Keratinocyte (primary cell): Measurements from ENCODE around the gene ZNF506. TPM values are rescaled to one million over a fixed set of nuclear protein-coding genes. Genes with fewer than 3 reads are reported as not detected.

ENCODE experiments used
- DNase-seq: peaks from one replicate; pipeline ENCODE4 v3.0.0-alpha.2; 2011; ENCODE audit warnings: low read depth, missing footprints, low spot score
- FAIRE-seq: peaks from 2 replicates; lab custom pipeline; 2011; peaks lifted over from hg19 to GRCh38; lab: Jason Lieb, UNC
- H2AFZ ChIP-seq: 2 replicates; pipeline ENCODE4 v1.6.0; 2012; ENCODE audit warnings: low read length, control low read depth, inconsistent platforms; ENCODE audit not compliant: control insufficient read depth
- H3K27ac ChIP-seq: 2 replicates; pipeline ENCODE4 v1.5.1; 2011; ENCODE audit warnings: low read length; ENCODE audit not compliant: control insufficient read depth, insufficient read depth
- H3K27me3 ChIP-seq: 3 replicates; pipeline ENCODE4 v1.6.0; 2011; ENCODE audit warnings: low read length; ENCODE audit not compliant: control insufficient read depth, insufficient read depth; ENCODE audit errors: extremely low read depth
- H3K36me3 ChIP-seq, 2 experiments: 2 replicates in 1 of 2; 3 replicates in 1 of 2; pipeline ENCODE4 v1.5.1; 2011; ENCODE audit warnings: low read length in 2 of 2, mild to moderate bottlenecking in 1 of 2; ENCODE audit not compliant: control insufficient read depth in 2 of 2, insufficient read depth in 2 of 2; ENCODE audit errors: extremely low read depth in 1 of 2
- H3K4me1 ChIP-seq: 3 replicates; pipeline ENCODE4 v1.5.1; 2011; ENCODE audit warnings: low read length; ENCODE audit not compliant: control insufficient read depth, insufficient read depth; ENCODE audit errors: extremely low read depth
- H3K4me2 ChIP-seq: 3 replicates; pipeline ENCODE4 v1.6.0; 2011; ENCODE audit warnings: low read depth, low read length; ENCODE audit not compliant: control insufficient read depth, insufficient read depth; ENCODE audit errors: extremely low read depth
- H3K4me3 ChIP-seq, 3 experiments: fragments of 200-600 bp in 1 of 3; sonication (generic) in 1 of 3; 2 replicates in 2 of 3; 3 replicates in 1 of 3; pipeline ENCODE4 v1.5.1; 2011 to 2016; ENCODE audit warnings: low read length in 3 of 3, mild to moderate bottlenecking in 3 of 3, control low read depth in 2 of 3, inconsistent platforms in 1 of 3, low read depth in 1 of 3, mixed read lengths in 1 of 3, mixed run types in 1 of 3, moderate library complexity in 1 of 3; ENCODE audit not compliant: control insufficient read depth in 2 of 3, insufficient read depth in 2 of 3; ENCODE audit errors: extremely low read depth in 1 of 3
- H3K79me2 ChIP-seq: 2 replicates; pipeline ENCODE4 v1.6.0; 2012; ENCODE audit warnings: low read length; ENCODE audit not compliant: control insufficient read depth, insufficient read depth
- H3K9ac ChIP-seq: 3 replicates; pipeline ENCODE4 v1.6.0; 2011; ENCODE audit warnings: low read length; ENCODE audit not compliant: control insufficient read depth, insufficient read depth; ENCODE audit errors: extremely low read depth
- H3K9me1 ChIP-seq: 3 replicates; pipeline ENCODE4 v1.6.0; 2011; ENCODE audit warnings: low read length; ENCODE audit not compliant: control insufficient read depth, insufficient read depth; ENCODE audit errors: extremely low read depth
- H3K9me3 ChIP-seq: 2 replicates; pipeline ENCODE4 v1.5.1; 2012; ENCODE audit warnings: low read depth, low read length; ENCODE audit not compliant: control insufficient read depth
- H4K20me1 ChIP-seq: 3 replicates; pipeline ENCODE4 v1.6.0; 2011; ENCODE audit warnings: low read length; ENCODE audit not compliant: control insufficient read depth, insufficient read depth; ENCODE audit errors: extremely low read depth
- EZH2 ChIP-seq: IDR thresholded peaks from one replicate; pipeline ENCODE4 v1.6.1; 2012; ENCODE audit warnings: inconsistent platforms, mild to moderate bottlenecking, low read length, moderate library complexity
- dilution Hi-C: fragments of 300-500 bp; cut with MboI; formaldehyde crosslinking; loops from one replicate; pipeline ENCODE4 v1.7.0; 2020; ENCODE audit warnings: low sequenced_read_pairs; ENCODE audit not compliant: extremely low pct_ligation_motif_present
- polyA plus RNA-seq, 5 experiments: library from polyadenylated mRNA; depleted of rRNA in 3 of 5; stranded (reverse) in 3 of 5; stranded (forward) in 1 of 5; unstranded in 1 of 5; fragments of >200 nt; gene quantifications; 1 replicate in 1 of 5; 2 replicates in 3 of 5; 3 replicates in 1 of 5; pipeline versions ENCODE4 v1.2.1 to v1.2.3, GENCODE V29; 2011 to 2012; ENCODE audit warnings: missing spikeins in 2 of 5, low read depth in 1 of 5, low replicate concordance in 1 of 5
- small RNA-seq, 3 experiments: library from RNA; depleted of rRNA; stranded (forward); fragments of <200 nt; gene quantifications; one replicate each; pipeline ENCODE3, GENCODE V24; 2012; ENCODE audit warnings: low read depth in 3 of 3, low replicate concordance in 1 of 3; ENCODE audit not compliant: insufficient read length in 3 of 3
- TF ChIP-seq, protein P1 (sequence below), 3 experiments: IDR thresholded peaks in 1 of 3; conservative IDR thresholded peaks in 1 of 3; optimal IDR thresholded peaks in 1 of 3; 2 replicates in 2 of 3; 3 replicates in 1 of 3; pipeline versions ENCODE3 to v1.5.1; 2011; ENCODE audit warnings: low read length in 3 of 3, mild to moderate bottlenecking in 3 of 3, moderate library complexity in 2 of 3, control low read depth in 1 of 3, inconsistent platforms in 1 of 3; ENCODE audit not compliant: insufficient read depth in 2 of 3; ENCODE audit errors: extremely low read depth in 1 of 3

The ZNF506 gene
- polyA plus RNA-seq, 1 donor (not counting 4 experiments of a cell fraction or from before 2014, with no cell fraction given): 9.7 TPM

DNA sequence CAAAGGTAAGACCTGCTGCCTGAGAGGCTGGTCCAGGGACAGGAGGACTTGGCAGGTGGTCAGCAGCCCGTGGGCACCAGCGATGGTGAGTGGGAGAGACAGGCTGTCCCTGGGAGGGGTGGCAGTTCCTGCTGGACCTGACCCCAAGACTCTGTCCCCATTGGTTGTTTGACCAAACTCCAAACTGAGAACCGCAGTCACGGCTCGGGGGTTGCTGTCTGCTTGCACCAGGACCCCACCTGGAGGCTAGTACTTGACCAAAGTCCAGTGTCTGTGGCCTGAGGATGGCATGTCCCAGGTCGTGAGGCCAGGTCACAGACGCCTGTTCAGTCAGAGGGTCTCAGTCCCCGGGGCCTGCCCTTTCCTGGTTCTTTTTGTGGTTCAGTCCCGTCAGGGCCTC is 78.8 kb downstream of the ZNF506 start:
- no peaks in the 10 kb centered on the region for H3K79me2 ChIP-seq
- FAIRE-seq (no peak), DNase-seq (no peak)
- dilution Hi-C loops: no loop called here
- no peak overlapping the region for H3K4me3 ChIP-seq
- H3K4me2 ChIP-seq: no peak overlapping the region
- peaks cover 7% of the 10 kb centered on the region for H3K9me3 ChIP-seq
- no peak overlapping the region for H3K9ac ChIP-seq
- H2AFZ ChIP-seq: no peak overlapping the region
- no peaks in the 10 kb centered on the region for H3K4me1 ChIP-seq
- TF ChIP-seq EZH2: no peak
- TF ChIP-seq, protein P1, sequence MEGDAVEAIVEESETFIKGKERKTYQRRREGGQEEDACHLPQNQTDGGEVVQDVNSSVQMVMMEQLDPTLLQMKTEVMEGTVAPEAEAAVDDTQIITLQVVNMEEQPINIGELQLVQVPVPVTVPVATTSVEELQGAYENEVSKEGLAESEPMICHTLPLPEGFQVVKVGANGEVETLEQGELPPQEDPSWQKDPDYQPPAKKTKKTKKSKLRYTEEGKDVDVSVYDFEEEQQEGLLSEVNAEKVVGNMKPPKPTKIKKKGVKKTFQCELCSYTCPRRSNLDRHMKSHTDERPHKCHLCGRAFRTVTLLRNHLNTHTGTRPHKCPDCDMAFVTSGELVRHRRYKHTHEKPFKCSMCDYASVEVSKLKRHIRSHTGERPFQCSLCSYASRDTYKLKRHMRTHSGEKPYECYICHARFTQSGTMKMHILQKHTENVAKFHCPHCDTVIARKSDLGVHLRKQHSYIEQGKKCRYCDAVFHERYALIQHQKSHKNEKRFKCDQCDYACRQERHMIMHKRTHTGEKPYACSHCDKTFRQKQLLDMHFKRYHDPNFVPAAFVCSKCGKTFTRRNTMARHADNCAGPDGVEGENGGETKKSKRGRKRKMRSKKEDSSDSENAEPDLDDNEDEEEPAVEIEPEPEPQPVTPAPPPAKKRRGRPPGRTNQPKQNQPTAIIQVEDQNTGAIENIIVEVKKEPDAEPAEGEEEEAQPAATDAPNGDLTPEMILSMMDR (optimal IDR thresholded peaks at IDR 0.05 in 1 of 3, IDR thresholded peaks at IDR 0.05 in 1 of 3, conservative IDR thresholded peaks at IDR 0.05 in 1 of 3; ENCODE audit: extremely low read depth in 1 of 3, insufficient read depth in 2 of 3, low read length in 3 of 3): no peak
- no peaks in the 10 kb centered on the region for H4K20me1 ChIP-seq
- H3K27ac ChIP-seq: no peak overlapping the region
- no peaks in the 10 kb centered on the region for H3K36me3 ChIP-seq
- no peaks in the 10 kb centered on the region for H3K9me1 ChIP-seq
- H3K27me3 ChIP-seq: no peaks in the 10 kb centered on the region

Small RNA genes within 50 kb of the gene (small RNA-seq; reads per million reads assigned to genes)
- gene AC011477.5: 0 reads per million in 3 experiments

Other genes with a start within 250 kb of the ZNF506 start
- 1.7 to 2.2 TPM (median 2.1 TPM) in 3 replicates for gene PBX4, start 203.1 kb downstream of the ZNF506 start, polyA plus RNA-seq
- gene LPAR2, start 193.5 kb downstream of the ZNF506 start, polyA plus RNA-seq: 7.3 to 12.4 TPM (median 10.4 TPM) in 3 replicates
- gene GMIP, start 178.1 kb downstream of the ZNF506 start, polyA plus RNA-seq: 5.0 to 7.1 TPM (median 5.5 TPM) in 3 replicates
- gene ATP13A1, start 158.1 kb downstream of the ZNF506 start, polyA plus RNA-seq: 9.8 to 20.5 TPM (median 17.7 TPM) in 3 replicates
- gene ZNF101, start 152.9 kb downstream of the ZNF506 start, polyA plus RNA-seq: 6.0 to 9.8 TPM (median 8.1 TPM) in 3 replicates
- 1.8 to 2.1 TPM (median 2.1 TPM) in 3 replicates for gene ZNF14, start 88.6 kb downstream of the ZNF506 start, polyA plus RNA-seq
- 1.8 to 2.3 TPM (median 2.0 TPM) in 3 replicates for gene ZNF253, start 44.1 kb upstream of the ZNF506 start, polyA plus RNA-seq
- gene ZNF93, start 79.2 kb upstream of the ZNF506 start, polyA plus RNA-seq: 4.3 to 4.8 TPM (median 4.8 TPM) in 3 replicates
- gene ZNF682, start 217.8 kb upstream of the ZNF506 start, polyA plus RNA-seq: 2.0 to 6.1 TPM (median 6.0 TPM) in 3 replicates